ENCODE results near the gene NTNG2.
A peak's percentile ranks its signal among the peaks of the same experiment; 100 is the strongest.

Gene NTNG2

DNA sequence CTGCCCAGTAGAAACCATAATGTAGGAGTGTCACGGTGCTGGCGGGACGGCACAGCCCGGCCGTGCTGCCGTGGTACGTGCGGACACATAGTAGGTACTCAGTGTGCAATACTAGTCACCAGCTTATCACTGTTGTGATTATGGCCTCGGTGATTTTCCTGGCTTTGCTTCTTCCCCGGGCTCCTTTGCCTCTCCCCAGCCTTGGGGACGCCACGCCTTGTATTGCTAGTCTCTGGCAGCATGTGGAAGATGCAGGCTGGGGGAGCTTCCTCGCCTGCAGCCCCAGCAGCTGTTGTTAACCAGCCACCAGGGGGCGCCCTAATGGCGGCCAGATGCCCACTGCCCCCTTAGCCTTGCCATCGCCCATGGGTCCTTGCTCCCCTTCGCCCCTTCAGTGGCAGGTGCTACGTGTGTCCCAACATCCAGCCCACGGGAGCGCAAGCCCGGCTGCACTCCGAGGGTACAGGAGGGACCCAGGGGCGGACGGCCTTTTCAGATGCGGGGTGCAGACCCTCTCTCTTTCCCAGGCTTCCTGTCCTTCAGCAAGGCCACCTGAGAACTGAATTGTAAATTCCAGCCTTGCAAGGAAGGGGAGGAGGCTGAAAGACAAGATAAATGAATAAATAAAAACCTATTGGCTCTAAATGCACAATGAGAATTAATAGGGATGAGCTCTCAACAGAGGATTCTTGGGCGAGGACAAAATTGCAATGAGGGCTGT is 8.0 kb downstream of the NTNG2 start:
- peak in 32 of 58 donors; percentile 26 to 72 (median 44) for DNase-seq

DNA sequence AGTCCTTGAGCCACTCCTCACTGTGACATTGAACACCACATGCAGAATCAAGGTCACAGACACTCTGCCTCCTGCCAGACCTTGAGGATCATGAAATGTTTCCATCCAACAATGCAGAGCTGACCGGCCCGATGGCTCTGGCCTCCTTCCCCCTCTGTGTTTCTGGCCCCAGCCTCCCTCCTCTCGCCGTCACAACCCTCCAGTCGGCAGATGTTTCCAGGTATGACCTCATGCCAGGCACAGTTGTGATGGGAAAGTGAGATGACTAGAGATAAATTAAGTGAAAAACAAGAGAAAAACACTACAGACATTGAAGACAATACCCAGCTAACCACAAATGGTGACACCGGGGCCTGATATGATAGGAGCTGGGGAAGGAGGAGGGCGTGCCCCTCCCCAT is 9.8 kb downstream of the NTNG2 start:
- DNase-seq: no peak

DNA sequence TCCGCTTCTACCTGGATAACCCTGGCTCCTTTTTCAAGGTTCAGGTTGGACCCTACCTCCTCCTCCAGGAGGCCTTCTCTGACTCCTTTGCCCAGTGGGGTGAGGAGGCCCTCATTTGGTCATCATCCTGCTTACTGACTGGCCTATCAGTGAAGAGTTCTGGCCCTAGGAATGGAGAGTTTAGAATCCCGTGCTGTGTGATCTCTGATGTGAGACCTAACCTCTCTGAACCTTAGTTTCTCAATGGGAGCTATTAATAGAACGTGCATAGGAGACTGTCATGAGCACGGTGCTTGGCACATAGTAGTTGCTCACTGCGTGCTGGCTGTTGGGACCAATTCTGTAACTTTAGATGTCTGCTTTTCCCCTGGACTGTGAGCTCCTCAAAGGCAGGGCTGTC is 10.3 kb downstream of the NTNG2 start:
- no peak for DNase-seq

DNA sequence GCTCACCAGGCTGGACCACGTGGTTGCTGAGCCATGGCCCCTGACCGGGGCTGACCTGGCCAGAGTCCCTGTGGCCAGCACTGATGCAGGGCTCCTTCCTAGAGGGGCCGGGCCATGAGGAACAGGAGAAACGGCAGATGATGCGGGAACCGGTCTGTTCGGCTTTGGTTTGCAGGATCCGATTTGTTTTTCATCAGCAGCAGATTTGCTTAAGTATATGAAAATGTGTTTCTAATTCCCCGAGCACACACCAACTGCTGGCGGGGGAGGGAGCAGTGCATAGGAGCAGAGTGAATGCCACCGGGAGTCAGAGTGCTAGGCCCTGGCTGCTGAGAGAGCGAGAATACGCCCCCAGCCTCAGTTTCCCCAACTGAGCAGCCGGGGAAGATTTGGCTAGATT is 13.6 kb downstream of the NTNG2 start:
- DNase-seq: no peak

DNA sequence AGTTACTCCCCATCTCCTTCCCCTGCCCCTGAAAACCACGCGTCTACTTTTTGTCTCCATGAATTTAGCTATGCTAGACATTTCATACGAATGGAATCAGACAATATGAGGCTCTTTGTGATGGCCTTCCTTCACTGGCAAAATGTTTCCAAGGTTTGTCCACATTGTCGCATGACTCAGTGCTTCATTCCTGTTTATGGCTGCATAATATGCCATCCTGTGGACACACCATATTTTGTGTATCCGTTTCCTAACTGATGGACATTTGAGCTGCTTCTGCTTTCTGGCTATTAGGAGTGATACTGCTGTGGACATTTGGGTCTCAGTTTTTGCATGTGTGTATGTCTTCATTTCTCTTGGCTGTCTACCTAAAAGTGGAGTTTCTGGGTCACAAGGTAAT is 14.5 kb downstream of the NTNG2 start:
- DNase-seq: no peak

DNA sequence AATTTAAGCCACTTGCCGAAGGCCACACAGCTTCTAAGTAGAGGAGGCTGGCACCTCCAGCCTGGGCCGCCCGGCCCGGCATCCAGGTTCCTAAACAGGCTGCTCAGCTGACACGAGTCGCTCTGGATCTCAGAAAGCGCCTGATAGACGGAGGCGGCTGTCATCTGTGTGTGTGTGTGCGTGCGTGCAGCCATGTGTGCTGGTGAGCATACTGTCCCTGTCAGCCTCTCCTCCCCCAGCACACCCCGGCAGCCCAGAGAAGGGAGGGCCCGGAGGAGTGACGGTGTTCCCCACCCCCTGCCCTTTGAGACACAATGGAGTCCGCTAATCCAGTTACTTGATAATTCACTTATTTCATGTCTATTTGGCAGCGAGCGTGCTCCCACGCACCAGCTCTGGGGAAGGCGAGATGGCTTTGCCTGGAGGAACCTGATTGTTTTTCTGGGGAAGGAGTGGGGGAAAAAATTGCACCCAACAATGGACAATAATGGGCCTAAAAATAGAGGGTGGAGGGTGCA is 20.0 kb downstream of the NTNG2 start:
- DNase-seq: peak in 50 of 58 donors; percentile 37 to 87 (median 62)

DNA sequence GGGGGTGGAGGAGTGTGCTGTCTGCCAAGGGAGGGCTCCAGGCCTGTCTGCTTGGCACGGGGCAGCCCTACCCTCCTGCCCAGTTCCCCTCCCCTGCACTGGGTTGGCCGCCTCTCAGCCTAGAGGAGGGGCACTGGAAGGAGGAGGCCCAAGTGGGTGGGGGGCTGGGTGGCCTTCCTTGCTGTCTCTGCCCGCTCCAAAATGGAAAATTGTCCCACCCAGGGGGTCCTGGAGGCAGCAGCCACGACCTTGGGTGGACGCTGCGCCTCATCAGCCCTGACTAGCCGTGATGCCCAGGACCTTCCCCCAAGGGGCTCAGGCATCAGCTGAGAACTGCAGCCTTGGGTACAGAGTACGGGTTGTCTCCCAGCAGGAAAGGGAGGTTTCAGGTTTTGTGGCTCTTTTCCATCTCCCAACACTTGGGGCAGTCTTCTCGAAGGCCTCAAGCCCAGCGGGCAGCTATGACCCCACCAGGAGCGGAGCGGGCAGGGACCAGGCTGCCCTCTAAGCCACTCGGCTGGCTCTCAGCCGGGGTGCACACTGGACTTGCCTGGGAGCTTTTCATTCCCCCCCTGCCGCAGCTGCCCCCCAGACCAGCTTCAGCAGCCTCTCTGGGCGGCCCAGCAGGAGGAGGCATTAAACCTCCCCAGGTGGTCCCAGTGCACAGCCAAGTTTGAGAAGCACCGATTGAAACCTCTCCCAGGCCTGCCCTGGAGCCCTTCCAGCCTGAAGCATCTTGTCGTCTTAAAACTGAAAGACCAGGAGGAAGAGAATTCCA is 20.6 kb downstream of the NTNG2 start:
- DNase-seq: peak in 43 of 58 donors; percentile 27 to 87 (median 65)

DNA sequence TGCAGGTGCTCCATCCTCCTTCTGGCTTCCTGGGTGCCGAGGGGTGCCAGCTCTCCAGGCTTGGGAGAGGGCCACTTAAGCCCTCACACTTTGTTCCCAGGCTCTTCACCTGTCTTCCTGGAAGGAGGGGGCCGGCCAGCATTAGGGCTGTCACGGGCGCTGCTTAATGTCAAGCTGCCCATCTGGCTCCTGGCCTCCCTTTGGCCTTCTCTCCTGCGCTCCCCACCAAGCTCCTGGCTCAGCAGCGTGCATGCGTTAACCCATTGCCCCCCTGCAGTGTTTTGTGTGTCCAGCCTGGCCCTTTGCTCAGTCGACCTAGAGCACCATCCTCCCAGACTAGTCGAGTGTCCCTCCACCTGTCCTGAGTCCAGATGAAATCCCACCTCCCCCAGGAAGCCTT is 21.3 kb downstream of the NTNG2 start:
- DNase-seq: peak in 2 of 58 donors; percentile 25 to 40

DNA sequence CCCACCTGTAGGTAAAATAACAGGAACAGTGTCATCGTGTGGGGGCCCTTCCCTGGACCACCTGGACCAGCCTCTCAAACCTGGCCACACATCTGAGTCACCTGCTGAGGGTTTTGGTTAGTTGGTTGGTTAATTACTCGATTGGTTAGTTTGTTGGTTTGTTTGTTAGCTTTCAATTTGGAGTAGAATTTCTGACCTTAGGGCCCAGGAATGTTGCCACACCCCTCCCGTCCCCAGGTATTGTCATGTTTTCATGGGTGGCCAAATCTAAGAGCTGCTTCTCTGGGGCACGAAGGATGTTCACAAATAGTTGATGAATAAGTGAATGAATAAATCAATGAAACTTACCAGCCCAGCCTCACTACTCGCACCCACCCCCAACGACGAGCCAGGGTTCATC is 21.9 kb downstream of the NTNG2 start:
- no peak for DNase-seq

DNA sequence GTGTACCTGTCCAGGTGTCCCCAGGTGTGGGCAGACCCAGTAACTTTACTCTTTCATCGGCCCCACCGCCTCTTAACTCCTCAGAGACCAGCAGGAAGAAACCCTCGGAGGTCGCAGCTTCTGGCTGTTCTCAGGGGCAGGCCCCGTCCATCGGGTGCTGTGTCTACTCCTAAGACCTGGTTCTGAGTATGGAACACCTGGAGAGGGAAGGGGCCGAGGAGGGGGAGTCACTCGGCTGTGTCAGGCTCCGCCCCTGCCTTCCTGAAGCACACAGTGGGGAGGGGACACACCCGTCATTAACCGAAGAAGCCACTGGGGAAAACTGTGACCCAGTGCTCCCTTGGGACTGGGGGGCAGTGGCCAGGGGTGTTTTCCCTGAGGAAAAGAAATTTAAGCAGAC is 22.3 kb downstream of the NTNG2 start:
- DNase-seq: no peak

DNA sequence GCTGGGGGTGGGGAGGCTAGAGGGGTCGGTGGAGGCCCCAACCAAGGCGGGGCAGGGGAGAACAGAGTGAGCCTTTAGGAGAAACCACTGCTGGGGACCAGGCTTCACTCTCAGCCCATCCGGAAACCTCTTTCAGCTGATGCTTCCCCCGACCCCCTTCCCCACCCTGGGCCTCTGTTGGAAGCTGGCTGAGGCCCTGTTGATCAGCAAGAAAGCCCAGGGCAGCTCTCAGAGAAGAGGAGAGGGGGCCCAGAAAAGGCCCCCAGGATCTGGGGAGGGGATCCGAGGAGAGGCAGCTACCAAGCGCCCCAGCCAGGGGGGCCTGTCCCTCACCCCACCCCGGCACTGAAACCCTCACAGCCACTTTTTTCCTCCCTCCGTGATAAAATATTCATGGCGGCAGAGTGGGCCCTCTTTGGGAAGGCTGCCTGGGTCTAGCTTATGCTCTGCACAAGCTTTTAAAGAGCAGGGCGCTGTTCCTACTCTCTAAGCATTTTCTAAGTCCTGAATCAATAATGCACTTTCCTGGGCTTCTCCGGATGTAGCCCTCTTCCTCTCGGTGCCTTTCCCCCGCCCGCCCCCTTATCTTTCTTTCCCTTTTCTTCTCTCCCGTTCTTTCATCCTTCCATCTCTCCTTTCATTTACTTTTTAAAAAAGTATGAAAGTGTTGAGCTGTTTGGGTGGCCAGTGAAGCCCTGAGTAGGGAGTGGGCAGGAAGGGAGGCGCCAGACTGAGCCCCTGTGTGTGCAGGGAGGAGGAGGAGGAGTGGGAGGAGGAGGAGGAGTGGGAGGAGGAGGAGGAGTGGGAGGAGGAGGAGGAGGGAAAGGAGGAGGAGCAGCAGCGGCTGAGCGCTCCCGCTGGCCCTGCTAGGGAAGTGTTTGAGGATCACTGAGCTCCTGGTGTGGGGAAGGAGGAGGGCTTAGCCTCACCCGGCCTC is 23.5 kb downstream of the NTNG2 start:
- DNase-seq: peak in 12 of 58 donors; percentile 11 to 53 (median 37)

DNA sequence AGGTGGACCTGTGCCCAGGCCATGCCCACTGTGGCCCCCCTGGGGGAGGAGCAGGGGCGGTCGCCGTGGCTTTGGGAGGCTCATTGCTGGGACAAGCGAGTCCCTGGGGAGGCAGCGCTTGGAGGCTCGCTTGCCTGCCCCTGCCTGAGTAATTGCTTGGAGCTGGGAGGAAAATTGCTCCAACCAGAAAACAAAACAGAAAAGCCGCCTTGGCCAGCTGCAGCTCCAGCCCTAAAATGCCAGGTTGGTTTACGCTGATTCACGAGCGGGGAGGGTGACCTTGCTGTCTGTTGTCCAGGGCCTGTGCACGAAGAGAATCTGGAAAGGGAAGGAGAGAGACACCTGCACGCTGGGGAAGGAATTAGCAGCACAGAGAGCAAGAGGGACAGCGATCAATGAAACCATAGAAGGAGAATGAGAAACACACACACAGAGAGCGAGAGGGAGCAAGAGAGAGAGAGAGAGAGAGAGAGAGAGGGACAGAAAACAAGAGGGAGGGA is 25.3 kb downstream of the NTNG2 start:
- peak in 3 of 58 donors; percentile 30 to 54 (median 36) for DNase-seq

DNA sequence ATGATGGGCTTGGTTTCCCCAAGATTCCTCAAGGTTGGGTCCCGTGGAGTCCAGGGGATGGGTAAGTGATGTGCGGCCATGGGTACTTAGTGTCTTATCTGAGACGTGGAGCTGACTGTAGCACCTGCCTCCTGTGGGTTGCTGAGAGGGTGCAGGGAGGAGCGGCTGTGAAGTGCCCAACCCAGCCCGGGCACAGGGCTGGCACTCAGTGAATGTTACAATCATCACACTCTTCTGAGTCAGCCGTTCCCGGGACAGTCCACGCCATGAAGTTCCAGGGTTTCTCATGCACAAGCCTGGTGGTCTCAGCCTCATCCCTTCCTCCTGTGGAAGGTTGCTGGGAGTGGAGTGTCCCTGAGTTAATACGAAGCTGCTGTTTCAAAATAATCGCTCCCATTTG is 29.1 kb downstream of the NTNG2 start:
- DNase-seq: peak in 3 of 58 donors; percentile 25 to 48 (median 26)

DNA sequence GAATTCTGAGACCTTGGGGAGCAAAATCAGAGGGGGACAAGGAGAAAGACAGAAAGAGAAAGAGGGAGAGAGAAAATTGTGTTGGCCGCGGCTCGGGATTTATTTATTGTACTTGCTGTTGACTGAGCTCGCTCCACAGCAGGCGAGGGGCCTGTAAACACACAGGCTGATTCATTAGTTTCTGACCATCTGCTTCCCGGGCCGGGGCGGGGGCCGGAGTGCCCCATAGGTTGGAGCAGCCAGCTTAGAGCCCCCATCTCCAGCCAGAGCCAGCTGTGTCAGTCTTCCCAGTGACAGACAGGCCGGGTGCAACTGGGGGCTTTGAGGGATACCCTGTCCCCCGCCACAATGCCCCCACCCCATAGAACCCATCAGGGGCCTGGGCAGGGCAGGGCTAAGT is 30.9 kb downstream of the NTNG2 start:
- peak in 47 of 58 donors; percentile 15 to 85 (median 60) for DNase-seq

DNA sequence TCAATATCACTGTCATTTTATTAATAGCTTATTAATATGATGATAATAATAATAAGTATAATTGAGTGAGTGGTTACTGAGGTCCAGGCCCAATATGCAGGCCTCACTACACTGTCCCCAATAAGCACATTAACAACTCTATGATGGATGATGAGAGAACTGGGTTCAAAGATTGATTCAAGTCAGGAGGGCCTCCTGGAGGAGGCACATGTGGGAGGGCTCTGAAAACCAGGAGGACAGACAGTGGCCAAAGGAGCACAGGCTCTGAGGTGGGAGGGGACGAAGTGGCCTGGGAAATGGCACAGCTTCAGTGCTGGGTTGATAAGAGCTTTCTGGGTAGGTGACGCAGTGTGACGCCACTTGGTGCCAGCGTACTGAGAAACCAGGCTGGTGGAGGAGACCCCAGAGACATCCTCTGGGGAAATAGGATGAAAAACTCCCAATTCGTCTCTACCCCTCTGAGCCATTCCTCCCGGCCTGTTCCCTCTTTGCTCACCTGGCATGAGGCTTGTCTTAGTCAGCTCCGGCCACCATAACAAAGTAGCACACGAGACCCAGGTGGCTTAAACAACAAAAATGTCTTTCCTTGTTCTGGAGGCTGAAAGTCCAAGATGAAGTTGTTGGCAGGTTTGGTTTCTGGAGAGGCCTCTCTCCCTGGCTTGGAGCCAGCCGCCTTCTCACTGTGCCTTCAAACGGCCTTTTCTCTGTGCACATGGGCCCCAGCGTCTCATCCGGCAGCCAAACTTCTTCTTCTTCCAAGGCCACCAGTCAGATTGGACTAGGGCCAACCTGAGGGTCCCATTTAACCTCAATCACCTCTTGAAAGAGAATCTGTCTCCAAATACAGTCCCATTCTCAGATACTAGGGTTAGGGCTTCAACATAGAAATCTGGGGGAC is 31.6 kb downstream of the NTNG2 start:
- peak in 12 of 58 donors; percentile 8 to 78 (median 32) for DNase-seq

DNA sequence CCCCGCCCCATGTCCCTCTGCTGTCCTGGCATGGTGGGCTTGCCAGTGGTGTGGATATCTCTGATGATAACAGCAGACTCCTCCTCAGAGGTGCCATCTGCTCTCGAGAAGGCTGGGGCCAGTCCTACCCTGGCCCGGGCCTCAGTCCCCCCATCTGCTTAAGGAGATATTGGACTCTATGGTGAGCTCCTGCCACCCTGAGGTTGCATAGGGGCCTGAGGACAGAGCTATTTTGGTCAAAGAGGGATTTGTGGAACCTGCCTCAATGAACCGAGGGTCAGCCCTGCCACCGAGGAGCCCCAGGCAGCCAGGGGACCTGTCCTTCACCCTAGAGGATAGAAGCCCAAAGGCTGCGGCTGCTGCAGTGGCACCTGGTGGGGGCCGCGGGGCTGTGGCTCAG is 32.6 kb downstream of the NTNG2 start:
- DNase-seq: no peak

DNA sequence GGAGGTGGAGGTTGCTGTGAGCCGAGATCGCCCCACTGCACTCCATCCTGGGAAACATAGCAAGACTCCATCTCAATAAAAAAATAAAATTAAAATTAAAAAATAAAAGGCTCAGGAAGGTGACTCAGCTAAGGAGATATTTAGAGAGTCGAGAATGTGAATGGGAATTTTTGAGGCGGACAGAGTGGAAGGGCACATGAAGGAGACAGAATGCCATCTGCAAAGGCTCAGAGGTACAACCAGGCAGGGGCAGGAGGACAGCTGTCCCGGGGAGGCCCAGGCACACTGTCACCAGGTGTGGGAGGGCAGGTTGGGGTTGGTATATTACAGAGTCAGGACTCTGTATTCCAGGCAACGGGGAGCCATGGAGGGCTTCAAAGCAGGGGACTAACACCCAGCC is 35.5 kb downstream of the NTNG2 start:
- no peak for DNase-seq

DNA sequence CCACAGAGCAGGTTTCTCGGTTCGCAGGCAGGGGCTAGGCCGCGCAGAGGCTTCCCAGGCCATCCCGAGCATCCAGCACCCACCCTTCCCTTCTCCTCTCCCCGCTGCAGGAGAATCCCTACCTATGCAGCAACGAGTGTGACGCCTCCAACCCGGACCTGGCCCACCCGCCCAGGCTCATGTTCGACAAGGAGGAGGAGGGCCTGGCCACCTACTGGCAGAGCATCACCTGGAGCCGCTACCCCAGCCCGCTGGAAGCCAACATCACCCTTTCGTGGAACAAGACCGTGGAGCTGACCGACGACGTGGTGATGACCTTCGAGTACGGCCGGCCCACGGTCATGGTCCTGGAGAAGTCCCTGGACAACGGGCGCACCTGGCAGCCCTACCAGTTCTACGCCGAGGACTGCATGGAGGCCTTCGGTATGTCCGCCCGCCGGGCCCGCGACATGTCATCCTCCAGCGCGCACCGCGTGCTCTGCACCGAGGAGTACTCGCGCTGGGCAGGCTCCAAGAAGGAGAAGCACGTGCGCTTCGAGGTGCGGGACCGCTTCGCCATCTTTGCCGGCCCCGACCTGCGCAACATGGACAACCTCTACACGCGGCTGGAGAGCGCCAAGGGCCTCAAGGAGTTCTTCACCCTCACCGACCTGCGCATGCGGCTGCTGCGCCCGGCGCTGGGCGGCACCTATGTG is 36.1 kb downstream of the NTNG2 start:
- DNase-seq: no peak

DNA sequence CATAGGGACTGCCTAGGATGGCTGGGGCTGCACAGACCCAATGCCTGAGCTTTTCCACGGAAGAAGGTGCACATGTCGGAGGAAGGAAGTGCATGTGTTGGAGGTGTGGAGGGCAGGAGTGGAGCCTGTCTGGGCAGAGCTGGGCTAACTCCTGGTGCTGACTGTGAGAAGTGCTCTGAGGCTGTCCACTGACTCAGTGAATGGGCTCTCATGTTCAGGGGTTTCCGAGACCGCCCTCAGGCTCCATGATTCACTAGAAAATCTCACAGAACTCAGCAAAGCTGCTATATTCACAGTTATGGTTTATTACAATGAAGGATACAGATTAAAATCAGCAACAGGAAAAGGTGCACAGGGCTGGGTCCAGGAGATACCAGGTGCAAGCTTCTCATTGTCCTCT is 37.2 kb downstream of the NTNG2 start:
- DNase-seq: no peak

Measured in anterior cingulate cortex (tissue), 58 donors.